HG02763 (cell line): Measurements from ENCODE around the gene PARD6B.
"Not testable (repeated sequence)": the region's sequence is repeated elsewhere in the genome, so short reads cannot be mapped to it uniquely, and the experiment has no call there.

Source experiments
- ATAC-seq: cut with Tn5 transposase; IDR thresholded peaks from one replicate; pipeline ENCODE4 v1.9.1; 2021; ENCODE audit warnings: mild to moderate bottlenecking, moderate library complexity; ENCODE audit not compliant: unreplicated experiment

Gene PARD6B

GRCh38 chr20:50703651-50704438, 27.5 kb upstream of the PARD6B start:
- not testable (repeated sequence) for ATAC-seq

DNA sequence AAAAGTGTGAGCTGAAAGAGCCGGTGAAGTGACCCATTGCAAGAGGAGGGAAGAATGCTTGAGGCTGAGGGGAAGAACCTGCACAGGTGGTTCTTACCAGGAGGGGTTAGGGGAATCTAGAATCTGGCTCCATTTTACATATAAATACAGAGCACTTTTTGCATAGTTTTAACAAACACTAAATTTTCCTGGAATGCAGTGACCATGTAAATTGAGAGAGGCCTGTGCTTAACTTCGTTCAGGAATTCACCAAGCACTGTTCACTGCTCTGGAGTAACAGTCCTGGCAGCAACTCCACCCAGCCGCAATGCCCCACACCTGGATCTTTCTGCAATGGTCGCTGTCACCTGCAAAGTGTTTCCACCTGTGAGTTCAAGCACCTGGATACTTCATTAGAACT, 26.9 kb upstream of the PARD6B start:
- no peak for ATAC-seq

DNA sequence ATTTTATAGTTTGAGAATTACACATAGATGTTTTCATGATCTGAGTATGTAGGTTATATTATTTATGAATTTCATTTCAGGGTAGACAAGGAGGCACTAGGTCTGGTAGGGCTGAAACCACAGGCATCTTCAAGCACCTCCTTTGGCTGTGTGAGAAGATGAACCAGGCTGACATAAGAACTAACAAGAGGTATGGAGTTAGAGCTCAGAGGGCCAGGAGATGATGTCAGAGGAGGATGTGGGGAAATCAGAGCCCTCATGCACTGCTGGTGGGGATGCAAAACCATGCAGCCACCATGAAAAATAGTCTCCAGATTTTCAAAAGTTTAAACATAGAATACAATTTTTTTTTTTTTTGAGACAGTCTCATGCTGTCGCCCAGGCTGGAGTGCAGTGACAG, 26.4 kb upstream of the PARD6B start:
- no peak for ATAC-seq

DNA sequence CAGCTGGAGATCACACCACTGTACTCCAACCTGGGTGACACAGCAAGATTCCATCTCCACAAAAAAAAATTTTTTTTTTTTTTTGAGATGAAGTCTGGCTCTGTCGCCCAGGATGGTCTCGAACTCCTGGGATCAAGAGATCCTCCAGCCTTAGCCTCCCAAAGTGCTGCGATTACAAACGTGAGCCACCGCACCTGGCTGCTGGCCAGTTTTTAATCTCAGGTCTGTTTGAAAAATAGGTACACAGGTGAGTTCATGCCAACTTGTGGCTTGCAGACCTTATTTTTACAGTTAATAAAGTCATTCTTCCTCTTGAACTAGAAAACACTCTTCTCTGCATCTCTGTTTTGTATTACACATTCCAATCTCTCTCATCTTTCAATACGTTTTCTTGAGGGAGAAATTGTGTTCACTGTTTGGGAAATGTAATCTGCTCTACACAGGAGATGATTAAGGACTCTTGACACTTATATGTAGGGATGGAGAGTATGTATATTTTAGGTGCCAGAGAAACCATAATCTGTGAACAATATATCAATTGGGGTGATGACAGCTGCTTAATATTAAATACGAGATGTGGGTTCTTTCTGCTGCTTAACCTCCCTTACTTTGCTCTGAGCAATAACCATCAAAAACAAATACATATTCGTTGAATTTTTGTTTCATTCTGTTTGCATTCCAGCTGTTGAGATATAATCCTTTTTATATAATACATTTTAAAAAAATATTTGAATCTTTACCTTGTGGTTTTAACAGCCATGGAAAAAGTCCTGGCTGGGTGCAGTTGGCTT, 22.3 kb upstream of the PARD6B start:
- ATAC-seq = no peak

- no peak for ATAC-seq
Measured at GRCh38 chr20:50709636-50709973, 21.8 kb upstream of the PARD6B start.

- no peak for ATAC-seq
Measured at GRCh38 chr20:50710492-50711063, 20.8 kb upstream of the PARD6B start.

GRCh38 chr20:50711113-50711825, 20.1 kb upstream of the PARD6B start:
- no peak for ATAC-seq

- no peak for ATAC-seq
Measured at GRCh38 chr20:50712771-50713656, 18.4 kb upstream of the PARD6B start.

- ATAC-seq = no peak
Measured at GRCh38 chr20:50713657-50714101, 17.7 kb upstream of the PARD6B start.

- not testable (repeated sequence) for ATAC-seq
Measured at GRCh38 chr20:50714426-50714825, 17.0 kb upstream of the PARD6B start.

- ATAC-seq = no peak
Measured at GRCh38 chr20:50715694-50716093, 15.7 kb upstream of the PARD6B start.

DNA sequence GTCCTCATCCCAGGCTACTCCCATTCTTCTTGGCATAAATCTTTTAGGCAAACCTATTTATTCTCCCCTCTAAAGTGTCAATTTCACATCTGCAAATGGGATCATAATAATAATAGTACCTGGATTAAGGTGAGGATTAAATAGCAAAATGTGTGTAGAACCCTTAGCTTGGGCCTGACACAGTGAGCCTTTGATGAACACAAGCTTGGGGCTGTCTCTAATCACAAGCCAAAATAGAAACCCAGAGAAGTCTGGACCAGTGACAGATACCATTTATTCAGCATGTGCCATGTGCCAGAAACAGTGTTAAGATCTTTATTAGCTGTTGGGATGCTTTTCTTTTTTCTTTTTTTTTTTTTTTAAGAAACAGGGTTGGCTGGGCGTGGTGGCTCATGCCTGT, 14.9 kb upstream of the PARD6B start:
- no peak for ATAC-seq

DNA sequence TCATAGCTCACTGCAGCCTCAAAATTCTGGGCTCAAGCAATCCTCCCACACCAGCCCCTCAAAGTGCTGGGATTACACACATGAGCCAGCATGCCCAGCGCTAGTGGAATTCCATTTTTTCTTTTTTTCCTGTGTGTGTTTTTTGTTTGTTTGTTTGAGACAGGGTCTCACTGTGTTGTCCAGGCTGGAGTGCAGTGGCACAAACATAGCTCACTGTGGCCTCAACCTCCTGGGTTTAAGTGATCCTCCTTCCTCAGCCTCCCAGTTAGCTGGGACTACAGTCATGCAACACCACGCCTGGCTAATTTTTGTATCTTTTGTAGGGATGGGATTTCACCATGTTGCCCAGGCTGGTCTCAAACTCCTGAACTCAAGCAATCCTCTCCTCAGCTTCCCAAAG, 14.1 kb upstream of the PARD6B start:
- no peak for ATAC-seq

- no peak for ATAC-seq
Measured at GRCh38 chr20:50717974-50718761, 13.2 kb upstream of the PARD6B start.

DNA sequence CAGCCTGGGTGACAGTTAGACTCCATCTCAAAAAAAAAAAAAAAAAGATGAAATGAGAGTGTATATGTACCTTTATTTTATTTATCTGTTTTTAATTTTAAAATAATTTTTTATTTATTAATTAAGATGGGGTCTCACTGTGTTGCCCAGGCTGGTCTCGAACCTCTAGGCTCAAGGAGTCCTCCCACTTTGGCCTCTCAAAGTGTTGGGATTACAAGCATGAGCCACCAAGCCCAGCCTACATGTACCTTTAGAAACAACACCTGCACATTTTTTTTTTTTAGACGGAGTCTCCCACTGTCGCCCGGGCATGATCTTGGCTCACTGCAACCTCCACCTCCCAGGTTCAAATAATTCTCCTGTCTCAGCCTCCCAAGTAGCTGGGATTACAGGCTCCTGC, 12.1 kb upstream of the PARD6B start:
- ATAC-seq = no peak

DNA sequence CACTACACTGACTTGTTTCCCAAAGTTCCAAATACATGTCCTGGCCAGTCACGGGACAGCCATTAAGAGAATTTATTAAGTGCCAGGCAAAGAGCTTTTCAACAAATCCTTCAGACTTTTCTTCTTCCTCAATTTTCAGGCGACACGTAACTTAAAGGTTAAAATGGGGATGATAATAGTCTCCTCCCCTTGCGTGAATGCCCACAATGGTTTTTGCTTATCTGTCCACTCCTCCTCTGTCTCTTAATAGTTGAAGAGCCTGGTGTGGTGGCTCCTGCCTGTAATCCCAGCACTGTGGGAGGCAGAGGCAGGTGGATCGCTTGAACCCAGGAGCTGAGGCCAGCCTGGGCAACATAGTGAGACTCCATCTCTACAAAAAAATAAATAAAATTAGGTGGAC, 11.4 kb upstream of the PARD6B start:
- no peak for ATAC-seq

- ATAC-seq = no peak
Measured at GRCh38 chr20:50720582-50720981, 10.8 kb upstream of the PARD6B start.

DNA sequence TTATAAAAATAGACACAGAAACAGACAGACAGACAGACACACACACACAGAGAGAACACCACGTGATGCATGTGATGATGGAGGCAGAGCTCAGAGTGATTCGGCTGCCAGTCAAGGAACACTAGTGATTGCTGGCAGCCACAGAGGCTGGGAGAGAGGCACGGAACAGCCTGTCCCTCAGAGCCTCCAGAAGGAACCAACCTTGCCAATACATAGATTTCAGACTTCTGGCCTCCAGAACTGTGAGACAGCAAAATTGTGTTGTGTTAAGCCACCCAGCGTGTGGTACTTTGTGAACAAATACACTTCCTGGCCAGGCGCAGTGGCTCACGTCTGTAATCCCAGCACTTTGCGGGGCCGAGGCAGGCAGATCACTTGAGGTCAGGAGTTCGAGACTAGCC, 9.5 kb upstream of the PARD6B start:
- ATAC-seq = no peak

GRCh38 chr20:50722424-50723155, 8.8 kb upstream of the PARD6B start:
- ATAC-seq = no peak
